HCT116 (cell line): ENCODE measurements around the gene UBXN10. TPM values are rescaled to one million over a fixed set of nuclear protein-coding genes. Genes with fewer than 3 reads are reported as not detected.

Experiments used
- ATAC-seq: fragments of 200-7000 bp; cut with Tn5 transposase; 2 replicates; pipeline ENCODE4 v1.9.1; 2020; ENCODE audit warnings: mild to moderate bottlenecking, moderate library complexity
- BruUV-seq: library from RNA; stranded (reverse); fragments of 400-500 nt; replicated peaks from 2 replicates; lab custom pipeline; 2021; lab: Mats Ljungman, UMichigan
- CTCF ChIA-PET: fragments of 300-600 bp; sonication (Branson Sonifier 250); formaldehyde crosslinking; loops from one replicate; lab custom pipeline; 2021; ENCODE audit warnings: antibody characterized with exemption; lab: Charles Lee
- POLR2A ChIA-PET: fragments of 300-600, 350-600 bp; sonication (Branson Sonifier 250); formaldehyde crosslinking; loops from one replicate; lab custom pipeline; 2021; ENCODE audit warnings: antibody characterized with exemption; lab: Charles Lee
- RAD21 ChIA-PET, 2 experiments: fragments of 300-600 bp; sonication (Branson Sonifier 250); formaldehyde crosslinking; loops; one replicate each; lab custom pipeline; 2023; ENCODE audit warnings: low total read pairs in 2 of 2; ENCODE audit not compliant: uncharacterized antibody in 2 of 2, unreplicated experiment in 2 of 2, low non-redundant PET in 1 of 2; lab: Charles Lee
- DNase-seq: peaks from one replicate; pipeline ENCODE4 v3.0.0-alpha.2; 2010; ENCODE audit warnings: low read depth, low spot score
- H2AFZ ChIP-seq: fragments of 200-600 bp; shearing (Covaris generic), sonication (generic); 2 replicates; pipeline ENCODE4 v1.6.1; 2017; ENCODE audit warnings: low read depth, mixed run types, mixed read lengths, antibody characterized with exemption, low read length; ENCODE audit not compliant: poor library complexity, severe bottlenecking
- H3K27ac ChIP-seq: 2 replicates; pipeline ENCODE4 v1.5.1; 2012; ENCODE audit warnings: low read depth, low read length
- H3K27me3 ChIP-seq: fragments of 200-600 bp; sonication (generic); 2 replicates; pipeline ENCODE4 v1.6.1; 2016; ENCODE audit warnings: mixed run types, low read length, mixed read lengths; ENCODE audit not compliant: insufficient read depth
- H3K36me3 ChIP-seq, 2 experiments: fragments of 200-500 bp in 1 of 2; fragments of 200-600 bp in 1 of 2; sonication (Bioruptor generic) in 1 of 2; sonication (generic) in 1 of 2; 2 replicates each; pipeline versions ENCODE4 v1.5.1 to v1.6.1; 2014 to 2016; ENCODE audit warnings: low read length in 2 of 2, inconsistent platforms in 1 of 2, mixed read lengths in 1 of 2, mixed run types in 1 of 2; ENCODE audit not compliant: insufficient read depth in 2 of 2, control insufficient read depth in 1 of 2
- H3K4me1 ChIP-seq, 2 experiments: fragments of 200-600 bp in 1 of 2; sonication (generic) in 1 of 2; 2 replicates each; pipeline versions ENCODE4 v1.5.1 to v1.6.1; 2012 to 2017; ENCODE audit warnings: low read length in 2 of 2, inconsistent platforms in 1 of 2, mild to moderate bottlenecking in 1 of 2, mixed read lengths in 1 of 2, mixed run types in 1 of 2, moderate library complexity in 1 of 2; ENCODE audit not compliant: insufficient read depth in 2 of 2, control insufficient read depth in 1 of 2
- H3K4me2 ChIP-seq: fragments of 200-600 bp; sonication (generic); 2 replicates; pipeline ENCODE4 v1.6.1; 2017; ENCODE audit warnings: mixed run types, low read length, mixed read lengths
- H3K4me3 ChIP-seq, 2 experiments: fragments of 200-600 bp in 1 of 2; sonication (generic) in 1 of 2; replicated peaks in 1 of 2; 2 replicates each; pipeline ENCODE4 v1.5.1; 2011 to 2016; ENCODE audit warnings: low read length in 2 of 2, control low read depth in 1 of 2, low read depth in 1 of 2, mild to moderate bottlenecking in 1 of 2, mixed read lengths in 1 of 2, mixed run types in 1 of 2
- H3K79me2 ChIP-seq: fragments of 200-600 bp; sonication (generic); 2 replicates; pipeline ENCODE4 v1.6.1; 2017; ENCODE audit warnings: mild to moderate bottlenecking, mixed run types, low read length, moderate library complexity, mixed read lengths; ENCODE audit not compliant: insufficient read depth
- H3K9ac ChIP-seq: fragments of 200-600 bp; sonication (generic); 2 replicates; pipeline ENCODE4 v1.6.1; 2016; ENCODE audit warnings: low read length, mixed read lengths
- H3K9me2 ChIP-seq: fragments of 200-600 bp; sonication (generic), shearing (Covaris generic); 2 replicates; pipeline ENCODE4 v1.6.1; 2017; ENCODE audit warnings: mixed run types, mild to moderate bottlenecking, moderate library complexity; ENCODE audit not compliant: insufficient read depth
- H3K9me3 ChIP-seq, 2 experiments: fragments of 200-500 bp in 1 of 2; fragments of 200-600 bp in 1 of 2; sonication (Bioruptor generic) in 1 of 2; sonication (generic) in 1 of 2; 2 replicates each; pipeline ENCODE4 v1.6.1; 2014 to 2017; ENCODE audit warnings: low read length in 2 of 2, mixed read lengths in 2 of 2, inconsistent platforms in 1 of 2, low read depth in 1 of 2, mild to moderate bottlenecking in 1 of 2, mixed run types in 1 of 2, moderate library complexity in 1 of 2; ENCODE audit not compliant: control insufficient read depth in 1 of 2, insufficient read depth in 1 of 2
- H4K20me1 ChIP-seq: fragments of 200-600 bp; sonication (generic), shearing (Covaris generic); 2 replicates; pipeline ENCODE4 v1.6.1; 2017; ENCODE audit warnings: mixed run types, mild to moderate bottlenecking, moderate library complexity; ENCODE audit not compliant: insufficient read depth
- ATF3 ChIP-seq: IDR thresholded peaks from 2 replicates; pipeline ENCODE4 v1.6.1; 2012
- CBX3 ChIP-seq: IDR thresholded peaks from 2 replicates; pipeline ENCODE4 v1.6.1; 2012; ENCODE audit warnings: low read depth
- ELF1 ChIP-seq: IDR thresholded peaks from 2 replicates; pipeline ENCODE4 v1.6.1; 2012; ENCODE audit warnings: low read depth, borderline replicate concordance
- EZH2 ChIP-seq: fragments of 200-600 bp; sonication (generic); IDR thresholded peaks from 2 replicates; pipeline ENCODE4 v1.6.1; 2017; ENCODE audit warnings: antibody characterized with exemption, mixed run types
- JUND ChIP-seq: IDR thresholded peaks from 2 replicates; pipeline ENCODE4 v1.6.1; 2012
- MAX ChIP-seq: IDR thresholded peaks from 2 replicates; pipeline ENCODE4 v1.6.1; 2012
- SP1 ChIP-seq: IDR thresholded peaks from 2 replicates; pipeline ENCODE4 v1.6.1; 2012; ENCODE audit warnings: low read depth
- ZBTB33 ChIP-seq: IDR thresholded peaks from 2 replicates; pipeline ENCODE4 v1.6.1; 2011; ENCODE audit warnings: mild to moderate bottlenecking, low read length, moderate library complexity; ENCODE audit not compliant: insufficient replicate concordance; ENCODE audit errors: extremely low read depth
- ZFX ChIP-seq: fragments of 450-650 bp; IDR thresholded peaks from 2 replicates; pipeline ENCODE4 v1.6.1; 2017
- ZNF274 ChIP-seq: fragments of 200-500 bp; sonication (Bioruptor generic); IDR thresholded peaks from 2 replicates; pipeline ENCODE4 v1.6.1; 2014; ENCODE audit warnings: mild to moderate bottlenecking, low read depth, low read length, inconsistent platforms
- intact Hi-C: fragments of 100-400 bp; cut with micrococcal nuclease; formaldehyde crosslinking; loops from 2 replicates; pipeline ENCODE4 v1.10.0; 2022
- total RNA-seq: library from RNA; stranded (reverse); gene quantifications from one replicate; pipeline ENCODE4 v1.2.1, GENCODE V29; 2021; ENCODE audit not compliant: unreplicated experiment

UBXN10 gene
- total RNA-seq, 1 experiment from 2014 or later = not detected

DNA sequence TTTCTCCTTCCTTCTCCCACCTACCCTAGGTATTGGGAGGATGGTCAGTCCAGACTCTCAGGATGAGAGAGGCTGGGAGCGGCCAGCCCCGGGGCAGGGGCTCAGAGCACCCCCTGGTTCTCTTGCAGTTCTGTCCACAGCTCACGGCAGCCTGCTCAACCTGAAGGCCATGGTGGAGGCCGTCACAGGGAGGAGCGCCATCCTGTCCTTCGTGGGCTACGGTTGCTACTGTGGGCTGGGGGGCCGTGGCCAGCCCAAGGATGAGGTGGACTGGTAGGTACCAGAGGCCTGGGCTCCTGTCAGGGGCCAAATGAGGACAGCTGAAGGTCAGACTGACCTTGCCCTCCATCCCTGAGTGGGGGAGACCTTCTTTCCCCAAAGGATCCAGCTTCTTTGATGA is 42.6 kb upstream of the UBXN10 start:
- H3K9ac ChIP-seq = no peak overlapping the region
- DNase-seq = no peak
- H3K9me2 ChIP-seq = no peaks in the 10 kb centered on the region
- BruUV-seq = no TSS peak
- H3K27ac ChIP-seq = no peak overlapping the region
- H3K79me2 ChIP-seq = no peaks in the 10 kb centered on the region
- CTCF ChIA-PET = no interaction called here
- no peak overlapping the region for H2AFZ ChIP-seq
- no peaks in the 10 kb centered on the region for H4K20me1 ChIP-seq
- no peaks in the 10 kb centered on the region for H3K9me3 ChIP-seq
- H3K27me3 ChIP-seq = no peaks in the 10 kb centered on the region
- no peak for ATAC-seq
- TF ChIP-seq EZH2 = no peak
- no peak for TF ChIP-seq ZFX
- no peak for TF ChIP-seq MAX
- TF ChIP-seq JUND = no peak
- TF ChIP-seq ATF3 = no peak
- TF ChIP-seq ELF1 = no peak
- TF ChIP-seq SP1 = no peak
- no peak for TF ChIP-seq CBX3
- TF ChIP-seq ZBTB33 = no peak
- no peak for TF ChIP-seq ZNF274
- TF ChIP-seq, all 23 proteins: peak for 0
- Histone ChIP-seq H3K36me3 (no peaks in the 10 kb centered on the region), H3K4me1 (no peaks in the 10 kb centered on the region), H3K4me3 (no peak overlapping the region), H3K4me2 (no peak overlapping the region)
- POLR2A ChIA-PET = no interaction called here
- intact Hi-C loops = no loop called here
- RAD21 ChIA-PET = no interaction called here
